ENCODE data around the gene METTL9. TPM values are rescaled to one million over a fixed set of nuclear protein-coding genes. Genes with fewer than 3 reads are reported as not detected.
A peak's percentile ranks its signal among the peaks of the same experiment; 100 is the strongest.
"Not testable (repeated sequence)": the region's sequence is repeated elsewhere in the genome, so short reads cannot be mapped to it uniquely, and the experiment has no call there.

The METTL9 gene
- total and polyA plus RNA-seq, 2 of the 13 experiments (the other 11 are each of a cell fraction or from before 2014, with no cell fraction given) = 123 to 204 TPM

DNA sequence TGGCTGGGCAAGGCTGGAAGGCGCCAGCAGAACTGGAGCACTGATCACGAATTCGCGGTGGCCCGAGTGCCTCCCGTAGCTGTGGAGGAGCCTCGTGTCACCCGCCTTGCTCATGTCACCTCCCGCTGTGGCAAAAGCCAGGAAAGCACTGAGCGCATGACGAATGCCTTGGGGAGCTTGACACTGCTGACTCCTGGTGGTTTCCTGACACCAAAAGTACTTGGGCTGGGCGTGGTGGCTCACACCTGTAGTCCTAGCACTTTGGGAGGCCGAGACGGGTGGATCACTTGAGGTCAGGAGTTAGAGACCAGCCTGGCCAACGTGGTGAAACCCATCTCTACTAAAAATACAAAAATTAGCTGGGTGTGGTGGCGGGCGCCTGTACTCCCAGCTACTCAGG is 47.8 kb upstream of the METTL9 start (continued):
- TF ChIP-seq, protein P1, sequence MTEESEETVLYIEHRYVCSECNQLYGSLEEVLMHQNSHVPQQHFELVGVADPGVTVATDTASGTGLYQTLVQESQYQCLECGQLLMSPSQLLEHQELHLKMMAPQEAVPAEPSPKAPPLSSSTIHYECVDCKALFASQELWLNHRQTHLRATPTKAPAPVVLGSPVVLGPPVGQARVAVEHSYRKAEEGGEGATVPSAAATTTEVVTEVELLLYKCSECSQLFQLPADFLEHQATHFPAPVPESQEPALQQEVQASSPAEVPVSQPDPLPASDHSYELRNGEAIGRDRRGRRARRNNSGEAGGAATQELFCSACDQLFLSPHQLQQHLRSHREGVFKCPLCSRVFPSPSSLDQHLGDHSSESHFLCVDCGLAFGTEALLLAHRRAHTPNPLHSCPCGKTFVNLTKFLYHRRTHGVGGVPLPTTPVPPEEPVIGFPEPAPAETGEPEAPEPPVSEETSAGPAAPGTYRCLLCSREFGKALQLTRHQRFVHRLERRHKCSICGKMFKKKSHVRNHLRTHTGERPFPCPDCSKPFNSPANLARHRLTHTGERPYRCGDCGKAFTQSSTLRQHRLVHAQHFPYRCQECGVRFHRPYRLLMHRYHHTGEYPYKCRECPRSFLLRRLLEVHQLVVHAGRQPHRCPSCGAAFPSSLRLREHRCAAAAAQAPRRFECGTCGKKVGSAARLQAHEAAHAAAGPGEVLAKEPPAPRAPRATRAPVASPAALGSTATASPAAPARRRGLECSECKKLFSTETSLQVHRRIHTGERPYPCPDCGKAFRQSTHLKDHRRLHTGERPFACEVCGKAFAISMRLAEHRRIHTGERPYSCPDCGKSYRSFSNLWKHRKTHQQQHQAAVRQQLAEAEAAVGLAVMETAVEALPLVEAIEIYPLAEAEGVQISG (CRISPR knock-in tag; IDR thresholded peaks at IDR 0.05) = peak; percentile 10; the same call in 1 of the 2 replicates
- TF ChIP-seq ZNF460 (CRISPR knock-in tag; IDR thresholded peaks at IDR 0.05; ENCODE audit: borderline replicate concordance) (peak; percentile 91), ZBTB38 (CRISPR knock-in tag; IDR thresholded peaks at IDR 0.05) (0 out of 2 replicates have a peak, but pooled peaks have one; percentile 30), NFKB2 (CRISPR knock-in tag; IDR thresholded peaks at IDR 0.05; ENCODE audit: borderline replicate concordance) (peak; percentile 41; the same call in 1 of the 2 replicates), FOXP1 (IDR thresholded peaks at IDR 0.05) (peak; percentile 35; the same call in 1 of the 2 replicates), ZMYM3 (CRISPR knock-in tag; IDR thresholded peaks at IDR 0.05) (peak; percentile 21; the same call in 1 of the 2 replicates), MYC (CRISPR knock-in tag; IDR thresholded peaks at IDR 0.05; ENCODE audit: borderline replicate concordance) (peak; percentile 37; the same call in 1 of the 2 replicates), SKI (IDR thresholded peaks at IDR 0.05; ENCODE audit: partially characterized antibody) (peak; percentile 27)
- TF ChIP-seq, protein P2, sequence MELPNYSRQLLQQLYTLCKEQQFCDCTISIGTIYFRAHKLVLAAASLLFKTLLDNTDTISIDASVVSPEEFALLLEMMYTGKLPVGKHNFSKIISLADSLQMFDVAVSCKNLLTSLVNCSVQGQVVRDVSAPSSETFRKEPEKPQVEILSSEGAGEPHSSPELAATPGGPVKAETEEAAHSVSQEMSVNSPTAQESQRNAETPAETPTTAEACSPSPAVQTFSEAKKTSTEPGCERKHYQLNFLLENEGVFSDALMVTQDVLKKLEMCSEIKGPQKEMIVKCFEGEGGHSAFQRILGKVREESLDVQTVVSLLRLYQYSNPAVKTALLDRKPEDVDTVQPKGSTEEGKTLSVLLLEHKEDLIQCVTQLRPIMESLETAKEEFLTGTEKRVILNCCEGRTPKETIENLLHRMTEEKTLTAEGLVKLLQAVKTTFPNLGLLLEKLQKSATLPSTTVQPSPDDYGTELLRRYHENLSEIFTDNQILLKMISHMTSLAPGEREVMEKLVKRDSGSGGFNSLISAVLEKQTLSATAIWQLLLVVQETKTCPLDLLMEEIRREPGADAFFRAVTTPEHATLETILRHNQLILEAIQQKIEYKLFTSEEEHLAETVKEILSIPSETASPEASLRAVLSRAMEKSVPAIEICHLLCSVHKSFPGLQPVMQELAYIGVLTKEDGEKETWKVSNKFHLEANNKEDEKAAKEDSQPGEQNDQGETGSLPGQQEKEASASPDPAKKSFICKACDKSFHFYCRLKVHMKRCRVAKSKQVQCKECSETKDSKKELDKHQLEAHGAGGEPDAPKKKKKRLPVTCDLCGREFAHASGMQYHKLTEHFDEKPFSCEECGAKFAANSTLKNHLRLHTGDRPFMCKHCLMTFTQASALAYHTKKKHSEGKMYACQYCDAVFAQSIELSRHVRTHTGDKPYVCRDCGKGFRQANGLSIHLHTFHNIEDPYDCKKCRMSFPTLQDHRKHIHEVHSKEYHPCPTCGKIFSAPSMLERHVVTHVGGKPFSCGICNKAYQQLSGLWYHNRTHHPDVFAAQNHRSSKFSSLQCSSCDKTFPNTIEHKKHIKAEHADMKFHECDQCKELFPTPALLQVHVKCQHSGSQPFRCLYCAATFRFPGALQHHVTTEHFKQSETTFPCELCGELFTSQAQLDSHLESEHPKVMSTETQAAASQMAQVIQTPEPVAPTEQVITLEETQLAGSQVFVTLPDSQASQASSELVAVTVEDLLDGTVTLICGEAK (IDR thresholded peaks at IDR 0.05) = 0 out of 2 replicates have a peak, but pooled peaks have one; percentile 6
- TF ChIP-seq, protein P2 (CRISPR knock-in tag; IDR thresholded peaks at IDR 0.05) = not testable (repeated sequence)
- TF ChIP-seq, protein P3, sequence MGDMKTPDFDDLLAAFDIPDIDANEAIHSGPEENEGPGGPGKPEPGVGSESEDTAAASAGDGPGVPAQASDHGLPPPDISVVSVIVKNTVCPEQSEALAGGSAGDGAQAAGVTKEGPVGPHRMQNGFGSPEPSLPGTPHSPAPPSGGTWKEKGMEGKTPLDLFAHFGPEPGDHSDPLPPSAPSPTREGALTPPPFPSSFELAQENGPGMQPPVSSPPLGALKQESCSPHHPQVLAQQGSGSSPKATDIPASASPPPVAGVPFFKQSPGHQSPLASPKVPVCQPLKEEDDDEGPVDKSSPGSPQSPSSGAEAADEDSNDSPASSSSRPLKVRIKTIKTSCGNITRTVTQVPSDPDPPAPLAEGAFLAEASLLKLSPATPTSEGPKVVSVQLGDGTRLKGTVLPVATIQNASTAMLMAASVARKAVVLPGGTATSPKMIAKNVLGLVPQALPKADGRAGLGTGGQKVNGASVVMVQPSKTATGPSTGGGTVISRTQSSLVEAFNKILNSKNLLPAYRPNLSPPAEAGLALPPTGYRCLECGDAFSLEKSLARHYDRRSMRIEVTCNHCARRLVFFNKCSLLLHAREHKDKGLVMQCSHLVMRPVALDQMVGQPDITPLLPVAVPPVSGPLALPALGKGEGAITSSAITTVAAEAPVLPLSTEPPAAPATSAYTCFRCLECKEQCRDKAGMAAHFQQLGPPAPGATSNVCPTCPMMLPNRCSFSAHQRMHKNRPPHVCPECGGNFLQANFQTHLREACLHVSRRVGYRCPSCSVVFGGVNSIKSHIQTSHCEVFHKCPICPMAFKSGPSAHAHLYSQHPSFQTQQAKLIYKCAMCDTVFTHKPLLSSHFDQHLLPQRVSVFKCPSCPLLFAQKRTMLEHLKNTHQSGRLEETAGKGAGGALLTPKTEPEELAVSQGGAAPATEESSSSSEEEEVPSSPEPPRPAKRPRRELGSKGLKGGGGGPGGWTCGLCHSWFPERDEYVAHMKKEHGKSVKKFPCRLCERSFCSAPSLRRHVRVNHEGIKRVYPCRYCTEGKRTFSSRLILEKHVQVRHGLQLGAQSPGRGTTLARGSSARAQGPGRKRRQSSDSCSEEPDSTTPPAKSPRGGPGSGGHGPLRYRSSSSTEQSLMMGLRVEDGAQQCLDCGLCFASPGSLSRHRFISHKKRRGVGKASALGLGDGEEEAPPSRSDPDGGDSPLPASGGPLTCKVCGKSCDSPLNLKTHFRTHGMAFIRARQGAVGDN (CRISPR knock-in tag; IDR thresholded peaks at IDR 0.05) = peak; percentile 54
- not testable (repeated sequence) for TF ChIP-seq FOXP1 (CRISPR knock-in tag; IDR thresholded peaks at IDR 0.05)
- TF ChIP-seq, protein P4, sequence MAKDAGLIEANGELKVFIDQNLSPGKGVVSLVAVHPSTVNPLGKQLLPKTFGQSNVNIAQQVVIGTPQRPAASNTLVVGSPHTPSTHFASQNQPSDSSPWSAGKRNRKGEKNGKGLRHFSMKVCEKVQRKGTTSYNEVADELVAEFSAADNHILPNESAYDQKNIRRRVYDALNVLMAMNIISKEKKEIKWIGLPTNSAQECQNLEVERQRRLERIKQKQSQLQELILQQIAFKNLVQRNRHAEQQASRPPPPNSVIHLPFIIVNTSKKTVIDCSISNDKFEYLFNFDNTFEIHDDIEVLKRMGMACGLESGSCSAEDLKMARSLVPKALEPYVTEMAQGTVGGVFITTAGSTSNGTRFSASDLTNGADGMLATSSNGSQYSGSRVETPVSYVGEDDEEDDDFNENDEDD (CRISPR knock-in tag; IDR thresholded peaks at IDR 0.05; ENCODE audit: borderline replicate concordance) = peak; percentile 35; the same call in 1 of the 2 replicates

All from HepG2 (cell line).